Hindlimb muscle (tissue), 1 donor: ENCODE measurements around the gene ITPR1. TPM values are rescaled to one million over a fixed set of nuclear protein-coding genes. Genes with fewer than 3 reads are reported as not detected.

ENCODE experiments used
- DNase-seq: peaks from one replicate; pipeline ENCODE4 v3.0.0-alpha.2; 2013
- polyA plus RNA-seq: library from polyadenylated mRNA; unstranded; fragments of 120-200 nt; gene quantifications from one replicate; pipeline ENCODE4 v1.2.1, GENCODE V29; 2013; ENCODE audit not compliant: insufficient read length

ITPR1 gene
- polyA plus RNA-seq, 1 donor = 16.7 TPM

- no peak for DNase-seq
These were observed 341.3 kb downstream of the ITPR1 start for GRCh38 chr3:4834403-4834866.

- DNase-seq = no peak
These were observed 342.5 kb downstream of the ITPR1 start for GRCh38 chr3:4835616-4836043.

- no peak for DNase-seq
These were observed 343.4 kb downstream of the ITPR1 start for GRCh38 chr3:4836516-4836915.

GRCh38 chr3:4837374-4837930 lies 344.3 kb downstream of the ITPR1 start:
- no peak for DNase-seq

DNA sequence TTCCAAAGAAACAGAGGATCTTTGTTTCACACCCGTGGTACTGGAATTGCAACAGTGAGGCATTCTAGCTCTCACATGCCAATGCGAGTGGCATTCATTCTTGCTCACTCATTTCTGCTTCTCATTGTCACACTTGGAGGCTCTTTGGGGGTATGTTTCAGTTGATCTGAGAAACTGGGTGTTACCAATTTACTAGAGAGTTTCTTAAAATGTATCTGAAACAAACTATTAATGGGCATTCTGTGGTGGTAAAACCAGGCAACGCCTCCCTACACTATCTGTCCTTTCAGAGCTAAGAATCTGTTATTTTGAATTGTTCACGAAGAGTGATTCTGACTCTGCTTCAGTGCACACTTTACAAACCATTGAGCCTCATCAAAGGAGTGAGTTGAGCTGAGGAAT lies 345.5 kb downstream of the ITPR1 start:
- DNase-seq = no peak

- DNase-seq = no peak
These were observed 346.1 kb downstream of the ITPR1 start for GRCh38 chr3:4839278-4839677.

- DNase-seq = no peak
These were observed 348.1 kb downstream of the ITPR1 start for GRCh38 chr3:4841225-4841624.

DNA sequence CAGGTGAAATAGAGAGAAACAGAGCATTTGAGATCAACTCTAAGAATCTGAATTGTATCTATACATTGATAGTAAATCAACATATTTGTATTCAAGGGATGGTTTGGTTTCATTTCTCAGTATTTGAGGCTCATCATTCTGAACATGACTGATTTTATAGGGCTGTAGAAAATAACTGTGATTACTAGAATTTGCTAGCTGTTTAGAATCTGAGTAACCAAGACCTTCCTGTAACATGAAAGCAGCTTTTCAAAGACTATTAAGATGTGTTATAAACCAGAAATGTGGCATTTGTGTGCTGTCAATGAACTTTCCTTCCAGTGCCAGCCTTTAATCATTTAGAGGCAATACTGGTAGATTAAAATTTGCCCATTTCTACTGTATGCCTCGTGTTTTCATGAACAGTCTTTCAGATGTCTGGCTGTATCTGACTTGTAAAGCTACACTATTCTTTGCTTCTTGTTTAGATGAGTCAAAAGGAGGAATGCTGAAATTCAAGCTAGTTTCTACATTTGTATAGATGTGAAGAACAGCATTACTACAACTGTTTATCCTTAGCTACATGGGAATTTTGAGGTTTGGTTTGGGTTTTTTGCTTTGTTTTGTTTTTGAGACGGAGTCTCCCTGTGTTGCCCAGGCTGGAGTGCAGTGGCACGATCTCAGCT lies 348.8 kb downstream of the ITPR1 start:
- no peak for DNase-seq

DNA sequence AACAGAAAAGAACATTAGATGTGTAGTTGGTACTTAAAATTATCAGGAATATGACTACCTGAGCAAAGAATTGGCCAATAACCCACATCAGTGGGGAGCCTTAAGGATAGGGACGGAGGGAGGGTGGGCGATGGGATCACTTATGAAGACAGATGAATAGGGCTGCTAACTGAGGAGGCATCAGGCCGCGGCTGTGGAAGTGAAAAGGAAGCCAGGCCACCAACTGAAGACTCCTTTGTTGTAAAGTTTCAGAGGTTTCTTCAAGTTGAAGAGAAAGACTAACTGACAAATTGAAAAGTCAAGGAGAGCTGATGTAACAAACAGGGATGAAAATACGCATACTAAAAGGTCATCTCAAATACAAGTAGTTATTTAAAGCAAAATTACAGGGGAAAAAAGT lies 350.5 kb downstream of the ITPR1 start:
- DNase-seq = no peak

DNA sequence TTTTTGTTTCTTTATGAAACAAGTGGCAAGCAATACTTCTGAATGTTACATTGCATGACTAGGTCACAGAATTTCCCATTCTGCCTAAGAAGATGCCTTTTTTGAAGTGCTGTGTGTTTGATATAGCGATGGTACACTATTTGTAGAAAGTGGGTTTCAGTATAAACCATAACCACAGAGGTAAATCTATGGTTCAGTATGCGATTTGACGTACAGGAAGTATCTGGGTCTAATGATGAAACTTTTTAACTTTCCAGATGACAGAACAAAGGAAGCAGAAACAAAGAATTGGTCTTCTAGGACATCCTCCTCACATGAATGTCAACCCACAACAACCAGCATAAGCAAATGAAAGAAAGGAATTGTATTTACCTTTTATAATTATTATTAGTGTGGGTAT lies 352.7 kb downstream of the ITPR1 start:
- no peak for DNase-seq

DNA sequence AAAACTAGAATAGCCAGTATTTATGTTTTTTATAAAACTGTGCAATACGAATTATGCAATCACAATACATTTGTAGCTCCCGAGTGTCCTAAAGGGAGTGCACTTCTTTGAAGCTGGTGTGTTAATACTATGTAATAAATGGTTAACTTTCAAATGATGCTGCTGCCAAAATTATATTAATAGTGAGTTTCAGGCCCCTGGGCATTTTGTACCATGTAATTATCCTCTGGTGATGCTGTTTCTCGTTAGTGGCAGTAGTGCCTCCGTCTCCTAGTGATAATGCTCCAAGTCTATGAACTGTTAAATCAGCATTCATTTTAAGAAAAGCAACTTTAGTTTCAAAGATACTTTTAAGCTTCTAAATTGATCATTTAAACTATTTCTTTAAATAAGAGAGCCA lies 353.4 kb downstream of the ITPR1 start:
- no peak for DNase-seq

DNA sequence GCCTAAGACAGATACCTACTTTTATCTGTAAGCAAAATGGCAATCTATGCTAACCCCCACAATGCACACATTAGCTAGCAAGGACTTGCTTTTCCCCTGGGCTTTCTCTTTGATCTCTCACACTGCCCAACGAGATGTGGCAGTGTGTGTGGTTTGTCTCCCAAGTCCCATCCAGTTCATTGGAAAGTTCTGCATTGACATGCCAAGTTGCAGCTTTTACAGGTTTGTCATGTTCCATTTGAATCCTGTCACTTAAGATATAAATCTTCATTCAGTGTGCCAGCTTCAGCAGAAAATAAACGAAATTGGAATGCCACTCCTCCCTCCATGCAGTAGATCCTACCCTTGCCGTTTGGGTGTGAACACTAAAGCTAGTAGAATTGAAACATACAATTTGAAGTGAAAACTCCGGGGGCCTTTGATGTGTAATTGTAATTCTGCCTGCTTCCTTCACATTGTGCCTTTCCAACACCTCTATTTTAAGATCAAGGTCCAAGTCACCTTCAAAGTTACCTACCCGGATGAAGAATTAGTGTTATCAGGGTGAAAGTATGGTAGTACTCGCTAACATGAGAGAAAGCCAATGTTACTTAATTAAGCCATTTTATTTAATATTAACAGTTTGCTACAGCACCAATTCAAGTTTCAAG lies 355.2 kb downstream of the ITPR1 start:
- DNase-seq = no peak

DNA sequence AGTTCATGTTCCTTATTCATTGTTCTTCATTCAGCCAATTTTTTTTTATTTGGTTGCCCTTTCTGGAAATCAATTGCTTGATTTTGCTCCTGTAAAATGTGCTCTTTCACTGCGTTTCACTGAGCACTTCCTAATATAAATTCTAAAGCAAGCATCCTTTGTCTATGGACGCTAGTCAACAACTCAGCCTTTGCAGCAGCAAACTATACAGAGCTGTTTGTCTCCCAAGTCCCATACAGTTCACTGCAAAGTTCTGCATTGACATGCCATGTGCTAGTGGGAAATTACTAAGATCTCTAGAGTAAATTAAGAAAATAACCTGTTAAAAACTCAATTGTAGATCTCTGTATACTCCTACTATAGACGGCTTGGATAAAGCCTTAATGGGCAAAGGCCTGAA lies 356.0 kb downstream of the ITPR1 start:
- DNase-seq = no peak

GRCh38 chr3:4849739-4850138 lies 356.6 kb downstream of the ITPR1 start:
- DNase-seq = no peak

GRCh38 chr3:4850211-4850927 lies 357.2 kb downstream of the ITPR1 start:
- DNase-seq = no peak

- DNase-seq = no peak
These were observed 357.7 kb downstream of the ITPR1 start for GRCh38 chr3:4850928-4851265.

- no peak for DNase-seq
These were observed 359.9 kb downstream of the ITPR1 start for GRCh38 chr3:4852780-4853748.

DNA sequence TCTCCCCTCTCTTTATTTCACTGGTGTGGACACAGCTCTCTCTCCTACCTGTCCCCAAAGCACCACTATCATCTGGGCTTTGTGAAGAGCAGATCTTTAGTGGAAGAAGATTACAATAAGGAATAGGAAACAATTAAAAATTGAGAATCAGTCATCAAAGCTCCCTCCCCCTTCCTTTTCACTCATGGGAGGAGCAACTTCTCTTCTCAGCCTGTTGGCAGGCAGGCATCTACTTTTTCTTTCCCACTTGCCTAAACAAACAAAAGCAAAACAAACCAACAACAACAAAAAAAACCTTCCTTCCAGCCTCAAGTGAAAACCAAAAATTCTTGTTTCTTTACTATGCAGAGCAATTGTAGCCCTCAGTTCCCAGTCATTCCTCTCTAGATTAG lies 360.6 kb downstream of the ITPR1 start:
- DNase-seq = no peak

GRCh38 chr3:4855676-4856075 lies 362.5 kb downstream of the ITPR1 start:
- no peak for DNase-seq

GRCh38 chr3:4856136-4856535 lies 363.0 kb downstream of the ITPR1 start:
- DNase-seq = no peak

- no peak for DNase-seq
These were observed 363.4 kb downstream of the ITPR1 start for GRCh38 chr3:4856564-4856963.

GRCh38 chr3:4856986-4857385 lies 363.8 kb downstream of the ITPR1 start:
- no peak for DNase-seq
